HCT116 (cell line): Measurements from ENCODE around the gene KRTAP5-4. TPM values are rescaled to one million over a fixed set of nuclear protein-coding genes. Genes with fewer than 3 reads are reported as not detected.

ENCODE experiments used
- ATAC-seq: fragments of 200-7000 bp; cut with Tn5 transposase; 2 replicates; pipeline ENCODE4 v1.9.1; 2020; ENCODE audit warnings: mild to moderate bottlenecking, moderate library complexity
- BruUV-seq: library from RNA; stranded (reverse); fragments of 400-500 nt; replicated peaks from 2 replicates; lab custom pipeline; 2021; lab: Mats Ljungman, UMichigan
- CTCF ChIA-PET: fragments of 300-600 bp; sonication (Branson Sonifier 250); formaldehyde crosslinking; loops from one replicate; lab custom pipeline; 2021; ENCODE audit warnings: antibody characterized with exemption; lab: Charles Lee
- POLR2A ChIA-PET: fragments of 300-600, 350-600 bp; sonication (Branson Sonifier 250); formaldehyde crosslinking; loops from one replicate; lab custom pipeline; 2021; ENCODE audit warnings: antibody characterized with exemption; lab: Charles Lee
- RAD21 ChIA-PET, 2 experiments: fragments of 300-600 bp; sonication (Branson Sonifier 250); formaldehyde crosslinking; loops; one replicate each; lab custom pipeline; 2023; ENCODE audit warnings: low total read pairs in 2 of 2; ENCODE audit not compliant: uncharacterized antibody in 2 of 2, unreplicated experiment in 2 of 2, low non-redundant PET in 1 of 2; lab: Charles Lee
- DNase-seq: peaks from one replicate; pipeline ENCODE4 v3.0.0-alpha.2; 2010; ENCODE audit warnings: low read depth, low spot score
- H2AFZ ChIP-seq: fragments of 200-600 bp; shearing (Covaris generic), sonication (generic); 2 replicates; pipeline ENCODE4 v1.6.1; 2017; ENCODE audit warnings: low read depth, mixed run types, mixed read lengths, antibody characterized with exemption, low read length; ENCODE audit not compliant: poor library complexity, severe bottlenecking
- H3K27ac ChIP-seq: 2 replicates; pipeline ENCODE4 v1.5.1; 2012; ENCODE audit warnings: low read depth, low read length
- H3K27me3 ChIP-seq: fragments of 200-600 bp; sonication (generic); 2 replicates; pipeline ENCODE4 v1.6.1; 2016; ENCODE audit warnings: mixed run types, low read length, mixed read lengths; ENCODE audit not compliant: insufficient read depth
- H3K36me3 ChIP-seq, 2 experiments: fragments of 200-500 bp in 1 of 2; fragments of 200-600 bp in 1 of 2; sonication (Bioruptor generic) in 1 of 2; sonication (generic) in 1 of 2; 2 replicates each; pipeline versions ENCODE4 v1.5.1 to v1.6.1; 2014 to 2016; ENCODE audit warnings: low read length in 2 of 2, inconsistent platforms in 1 of 2, mixed read lengths in 1 of 2, mixed run types in 1 of 2; ENCODE audit not compliant: insufficient read depth in 2 of 2, control insufficient read depth in 1 of 2
- H3K4me1 ChIP-seq, 2 experiments: fragments of 200-600 bp in 1 of 2; sonication (generic) in 1 of 2; 2 replicates each; pipeline versions ENCODE4 v1.5.1 to v1.6.1; 2012 to 2017; ENCODE audit warnings: low read length in 2 of 2, inconsistent platforms in 1 of 2, mild to moderate bottlenecking in 1 of 2, mixed read lengths in 1 of 2, mixed run types in 1 of 2, moderate library complexity in 1 of 2; ENCODE audit not compliant: insufficient read depth in 2 of 2, control insufficient read depth in 1 of 2
- H3K4me2 ChIP-seq: fragments of 200-600 bp; sonication (generic); 2 replicates; pipeline ENCODE4 v1.6.1; 2017; ENCODE audit warnings: mixed run types, low read length, mixed read lengths
- H3K4me3 ChIP-seq, 2 experiments: fragments of 200-600 bp in 1 of 2; sonication (generic) in 1 of 2; replicated peaks in 1 of 2; 2 replicates each; pipeline ENCODE4 v1.5.1; 2011 to 2016; ENCODE audit warnings: low read length in 2 of 2, control low read depth in 1 of 2, low read depth in 1 of 2, mild to moderate bottlenecking in 1 of 2, mixed read lengths in 1 of 2, mixed run types in 1 of 2
- H3K79me2 ChIP-seq: fragments of 200-600 bp; sonication (generic); 2 replicates; pipeline ENCODE4 v1.6.1; 2017; ENCODE audit warnings: mild to moderate bottlenecking, mixed run types, low read length, moderate library complexity, mixed read lengths; ENCODE audit not compliant: insufficient read depth
- H3K9ac ChIP-seq: fragments of 200-600 bp; sonication (generic); 2 replicates; pipeline ENCODE4 v1.6.1; 2016; ENCODE audit warnings: low read length, mixed read lengths
- H3K9me2 ChIP-seq: fragments of 200-600 bp; sonication (generic), shearing (Covaris generic); 2 replicates; pipeline ENCODE4 v1.6.1; 2017; ENCODE audit warnings: mixed run types, mild to moderate bottlenecking, moderate library complexity; ENCODE audit not compliant: insufficient read depth
- H3K9me3 ChIP-seq, 2 experiments: fragments of 200-500 bp in 1 of 2; fragments of 200-600 bp in 1 of 2; sonication (Bioruptor generic) in 1 of 2; sonication (generic) in 1 of 2; 2 replicates each; pipeline ENCODE4 v1.6.1; 2014 to 2017; ENCODE audit warnings: low read length in 2 of 2, mixed read lengths in 2 of 2, inconsistent platforms in 1 of 2, low read depth in 1 of 2, mild to moderate bottlenecking in 1 of 2, mixed run types in 1 of 2, moderate library complexity in 1 of 2; ENCODE audit not compliant: control insufficient read depth in 1 of 2, insufficient read depth in 1 of 2
- H4K20me1 ChIP-seq: fragments of 200-600 bp; sonication (generic), shearing (Covaris generic); 2 replicates; pipeline ENCODE4 v1.6.1; 2017; ENCODE audit warnings: mixed run types, mild to moderate bottlenecking, moderate library complexity; ENCODE audit not compliant: insufficient read depth
- CBX3 ChIP-seq: IDR thresholded peaks from 2 replicates; pipeline ENCODE4 v1.6.1; 2012; ENCODE audit warnings: low read depth
- CEBPB ChIP-seq: IDR thresholded peaks from 2 replicates; pipeline ENCODE4 v1.6.1; 2012; ENCODE audit warnings: low read depth
- CTCF ChIP-seq, 3 experiments: fragments of 200-600 bp in 1 of 3; sonication (generic) in 1 of 3; IDR thresholded peaks in 2 of 3; conservative IDR thresholded peaks in 1 of 3; 2 replicates each; pipeline ENCODE4 v1.5.1; 2012 to 2017; ENCODE audit warnings: low read depth in 2 of 3, low read length in 2 of 3, antibody characterized with exemption in 1 of 3, borderline replicate concordance in 1 of 3, control low read depth in 1 of 3, mild to moderate bottlenecking in 1 of 3, mixed read lengths in 1 of 3, mixed run types in 1 of 3, moderate library complexity in 1 of 3; ENCODE audit not compliant: insufficient read depth in 1 of 3
- ELF1 ChIP-seq: IDR thresholded peaks from 2 replicates; pipeline ENCODE4 v1.6.1; 2012; ENCODE audit warnings: low read depth, borderline replicate concordance
- EZH2 ChIP-seq: fragments of 200-600 bp; sonication (generic); IDR thresholded peaks from 2 replicates; pipeline ENCODE4 v1.6.1; 2017; ENCODE audit warnings: antibody characterized with exemption, mixed run types
- EZH2phosphoT487 ChIP-seq: fragments of 200-600 bp; IDR thresholded peaks from 2 replicates; pipeline ENCODE4 v1.6.1; 2018; ENCODE audit warnings: antibody characterized with exemption, borderline replicate concordance
- FOSL1 ChIP-seq: IDR thresholded peaks from 2 replicates; pipeline ENCODE4 v1.6.1; 2012; ENCODE audit warnings: low read depth
- JUND ChIP-seq: IDR thresholded peaks from 2 replicates; pipeline ENCODE4 v1.6.1; 2012
- POLR2A ChIP-seq: IDR thresholded peaks from 2 replicates; pipeline ENCODE4 v1.7.0; 2011; ENCODE audit warnings: borderline replicate concordance; ENCODE audit not compliant: insufficient read depth, insufficient read length; ENCODE audit errors: extremely low read depth
- RAD21 ChIP-seq: IDR thresholded peaks from 2 replicates; pipeline ENCODE4 v1.6.1; 2012; ENCODE audit warnings: low read depth, mild to moderate bottlenecking
- SIN3A ChIP-seq: IDR thresholded peaks from 2 replicates; pipeline ENCODE4 v1.6.1; 2012; ENCODE audit warnings: low read depth
- SP1 ChIP-seq: IDR thresholded peaks from 2 replicates; pipeline ENCODE4 v1.6.1; 2012; ENCODE audit warnings: low read depth
- SRF ChIP-seq: IDR thresholded peaks from 2 replicates; pipeline ENCODE4 v1.6.1; 2012; ENCODE audit warnings: low read depth
- TCF7L2 ChIP-seq: IDR thresholded peaks from 2 replicates; pipeline ENCODE4 v1.7.0; 2011; ENCODE audit warnings: borderline replicate concordance, inconsistent platforms; ENCODE audit not compliant: insufficient read depth, insufficient read length; ENCODE audit errors: extremely low read depth
- YY1 ChIP-seq: IDR thresholded peaks from 2 replicates; pipeline ENCODE4 v1.6.1; 2011; ENCODE audit warnings: low read length, low read depth, moderate library complexity, mild to moderate bottlenecking; ENCODE audit not compliant: insufficient replicate concordance; ENCODE audit errors: extremely low read depth
- ZNF274 ChIP-seq: fragments of 200-500 bp; sonication (Bioruptor generic); IDR thresholded peaks from 2 replicates; pipeline ENCODE4 v1.6.1; 2014; ENCODE audit warnings: mild to moderate bottlenecking, low read depth, low read length, inconsistent platforms
- intact Hi-C: fragments of 100-400 bp; cut with micrococcal nuclease; formaldehyde crosslinking; loops from 2 replicates; pipeline ENCODE4 v1.10.0; 2022
- total RNA-seq: library from RNA; stranded (reverse); gene quantifications from one replicate; pipeline ENCODE4 v1.2.1, GENCODE V29; 2021; ENCODE audit not compliant: unreplicated experiment
- TF ChIP-seq, protein P1 (sequence below): IDR thresholded peaks from 2 replicates; pipeline ENCODE4 v1.6.1; 2012
- TF ChIP-seq, protein P2 (sequence below): IDR thresholded peaks from 2 replicates; pipeline ENCODE4 v1.6.1; 2012; ENCODE audit warnings: low read depth

Gene KRTAP5-4
- total RNA-seq, 1 experiment from 2014 or later, result not detected

DNA sequence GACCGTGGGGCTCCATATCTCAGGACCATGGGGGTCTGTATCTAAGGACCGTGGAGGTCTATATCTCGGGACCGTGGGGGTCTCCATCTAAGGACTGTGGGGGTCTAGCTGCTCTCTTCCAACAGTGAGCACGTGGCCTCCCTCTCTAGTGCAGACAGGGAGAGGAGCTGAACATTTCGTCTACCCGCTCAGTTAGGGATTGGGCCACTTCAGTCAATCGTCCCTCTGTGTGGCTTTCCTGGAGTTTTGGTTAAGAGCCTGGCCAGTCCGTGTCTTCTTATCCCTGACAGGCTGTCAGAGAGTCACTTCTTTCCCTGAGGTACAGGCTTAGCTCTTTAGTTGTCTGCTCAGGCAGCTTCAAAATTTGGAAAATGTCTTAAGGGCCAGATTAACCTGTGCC, 40.0 kb downstream of the KRTAP5-4 start:
- ChIA-PET RAD21 (no interaction called here), POLR2A (no interaction called here)
- no TSS peak for BruUV-seq

More for the DNA sequence above, 40.0 kb downstream of the KRTAP5-4 start:
- H3K4me1 ChIP-seq, result no peaks in the 10 kb centered on the region
- TF ChIP-seq JUND (no peak), TCF7L2 (no peak), ELF1 (no peak), SP1 (no peak), POLR2A (no peak), SRF (no peak), FOSL1 (no peak), CBX3 (no peak), ZNF274 (no peak), CEBPB (no peak), RAD21 (no peak), CTCF (IDR thresholded peaks at IDR 0.05 in 2 of 3, conservative IDR thresholded peaks at IDR 0.05 in 1 of 3; ENCODE audit: borderline replicate concordance in 1 of 3, insufficient read depth in 1 of 3, low read depth in 2 of 3, low read length in 2 of 3) (no peak), EZH2phosphoT487 (no peak), SIN3A (no peak), EZH2 (no peak), YY1 (no peak)
- TF ChIP-seq, protein P1, sequence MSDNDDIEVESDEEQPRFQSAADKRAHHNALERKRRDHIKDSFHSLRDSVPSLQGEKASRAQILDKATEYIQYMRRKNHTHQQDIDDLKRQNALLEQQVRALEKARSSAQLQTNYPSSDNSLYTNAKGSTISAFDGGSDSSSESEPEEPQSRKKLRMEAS, result no peak
- TF ChIP-seq, protein P2, sequence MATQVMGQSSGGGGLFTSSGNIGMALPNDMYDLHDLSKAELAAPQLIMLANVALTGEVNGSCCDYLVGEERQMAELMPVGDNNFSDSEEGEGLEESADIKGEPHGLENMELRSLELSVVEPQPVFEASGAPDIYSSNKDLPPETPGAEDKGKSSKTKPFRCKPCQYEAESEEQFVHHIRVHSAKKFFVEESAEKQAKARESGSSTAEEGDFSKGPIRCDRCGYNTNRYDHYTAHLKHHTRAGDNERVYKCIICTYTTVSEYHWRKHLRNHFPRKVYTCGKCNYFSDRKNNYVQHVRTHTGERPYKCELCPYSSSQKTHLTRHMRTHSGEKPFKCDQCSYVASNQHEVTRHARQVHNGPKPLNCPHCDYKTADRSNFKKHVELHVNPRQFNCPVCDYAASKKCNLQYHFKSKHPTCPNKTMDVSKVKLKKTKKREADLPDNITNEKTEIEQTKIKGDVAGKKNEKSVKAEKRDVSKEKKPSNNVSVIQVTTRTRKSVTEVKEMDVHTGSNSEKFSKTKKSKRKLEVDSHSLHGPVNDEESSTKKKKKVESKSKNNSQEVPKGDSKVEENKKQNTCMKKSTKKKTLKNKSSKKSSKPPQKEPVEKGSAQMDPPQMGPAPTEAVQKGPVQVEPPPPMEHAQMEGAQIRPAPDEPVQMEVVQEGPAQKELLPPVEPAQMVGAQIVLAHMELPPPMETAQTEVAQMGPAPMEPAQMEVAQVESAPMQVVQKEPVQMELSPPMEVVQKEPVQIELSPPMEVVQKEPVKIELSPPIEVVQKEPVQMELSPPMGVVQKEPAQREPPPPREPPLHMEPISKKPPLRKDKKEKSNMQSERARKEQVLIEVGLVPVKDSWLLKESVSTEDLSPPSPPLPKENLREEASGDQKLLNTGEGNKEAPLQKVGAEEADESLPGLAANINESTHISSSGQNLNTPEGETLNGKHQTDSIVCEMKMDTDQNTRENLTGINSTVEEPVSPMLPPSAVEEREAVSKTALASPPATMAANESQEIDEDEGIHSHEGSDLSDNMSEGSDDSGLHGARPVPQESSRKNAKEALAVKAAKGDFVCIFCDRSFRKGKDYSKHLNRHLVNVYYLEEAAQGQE, result no peak
- H3K36me3 ChIP-seq, result no peaks in the 10 kb centered on the region
- H3K4me3 ChIP-seq, result no peak overlapping the region
- no peak overlapping the region for H3K27ac ChIP-seq
- ATAC-seq, result no peak
- no peak overlapping the region for H3K9ac ChIP-seq
- no peak overlapping the region for H3K4me2 ChIP-seq
- no peak overlapping the region for H2AFZ ChIP-seq
- no peaks in the 10 kb centered on the region for H3K79me2 ChIP-seq
- H3K9me3 ChIP-seq, result peaks cover 0 to 7% of the 10 kb centered on the region in 2 experiments; a peak in 2 of 4 replicates
- no peak for DNase-seq
- no peaks in the 10 kb centered on the region for H4K20me1 ChIP-seq
- CTCF ChIA-PET, result interaction anchor here (1.1 to 2.0 kb wide), 2 partner anchors 8 to 13 kb away, joined by 3 to 10 read pairs; no protein-coding TSS in a partner anchor
- no peaks in the 10 kb centered on the region for H3K9me2 ChIP-seq
- intact Hi-C loops, result no loop called here
- no peaks in the 10 kb centered on the region for H3K27me3 ChIP-seq
